HG03097 (cell line): Measurements from ENCODE around the gene UQCR11.

Source experiments
- ATAC-seq: cut with Tn5 transposase; IDR thresholded peaks from one replicate; pipeline ENCODE4 v1.9.1; 2021; ENCODE audit not compliant: unreplicated experiment, low FRiP score

The UQCR11 gene

GRCh38 chr19:1592755-1593500, 12.3 kb downstream of the UQCR11 start, which contains the start of gene MBD3:
Gene MBD3 (minus strand): TSS chr19:1592865. CDS start chr19:1592631, 234 bp downstream.
- ATAC-seq: peak; percentile 76

GRCh38 chr19:1592024-1592754, 13.1 kb downstream of the UQCR11 start:
- ATAC-seq: peak; percentile 49

GRCh38 chr19:1591421-1592023, 13.7 kb downstream of the UQCR11 start:
- no peak for ATAC-seq

DNA sequence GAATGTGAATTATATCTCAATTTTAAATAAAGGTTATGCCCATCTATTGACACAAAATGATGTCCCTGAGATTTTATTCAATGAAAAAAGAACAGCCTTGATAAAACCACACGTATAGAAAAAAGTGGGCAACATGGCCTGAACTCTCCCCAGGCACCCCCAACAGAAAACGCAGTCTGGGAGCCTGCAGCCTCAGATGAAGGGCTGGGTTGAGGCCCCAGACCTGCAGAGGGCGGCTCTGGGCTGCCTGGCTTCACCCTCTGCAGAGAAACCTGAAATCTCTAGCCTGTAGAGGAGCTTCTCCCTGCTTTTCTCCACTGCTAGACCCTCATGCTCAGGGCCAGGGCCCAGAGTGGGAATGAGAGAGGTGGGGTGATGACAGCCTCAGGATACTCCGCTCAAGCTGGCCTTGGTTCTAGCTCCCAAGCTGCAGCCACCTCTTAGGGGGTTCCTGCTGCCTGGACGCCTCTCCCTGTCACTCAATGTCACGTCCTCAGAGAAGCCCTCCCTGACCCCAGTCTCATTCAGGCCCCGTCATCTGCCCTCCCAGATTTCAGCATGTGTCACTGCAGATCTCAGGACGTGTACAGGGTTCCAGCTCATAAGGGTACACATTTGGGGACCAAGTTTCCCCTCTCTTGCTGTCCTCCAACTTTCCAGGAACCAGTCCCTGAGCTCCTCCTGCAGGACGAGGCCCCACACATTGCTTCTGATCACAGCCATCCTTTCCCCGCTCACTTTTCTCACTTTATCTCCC, 14.4 kb downstream of the UQCR11 start:
- no peak for ATAC-seq

GRCh38 chr19:1587872-1588271, 17.4 kb downstream of the UQCR11 start:
- ATAC-seq: no peak

DNA sequence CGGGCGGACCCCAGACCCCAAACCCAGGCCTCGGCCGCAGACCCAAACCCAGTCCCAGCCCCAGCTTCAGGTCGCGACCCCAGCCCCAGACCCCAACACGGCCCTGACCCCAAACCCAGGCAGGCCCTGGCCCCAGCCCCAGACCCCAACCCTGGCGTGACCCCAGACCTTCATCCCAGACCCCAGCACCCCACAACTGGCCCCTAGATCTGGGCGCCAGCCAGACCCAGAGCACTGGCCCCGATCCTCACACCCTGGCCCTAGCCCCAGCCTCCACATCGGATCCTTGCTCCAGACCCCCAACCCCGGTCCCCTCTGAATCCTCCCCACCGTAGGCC, 20.1 kb downstream of the UQCR11 start:
- ATAC-seq: no peak

GRCh38 chr19:1584500-1585242, 20.6 kb downstream of the UQCR11 start:
- no peak for ATAC-seq

DNA sequence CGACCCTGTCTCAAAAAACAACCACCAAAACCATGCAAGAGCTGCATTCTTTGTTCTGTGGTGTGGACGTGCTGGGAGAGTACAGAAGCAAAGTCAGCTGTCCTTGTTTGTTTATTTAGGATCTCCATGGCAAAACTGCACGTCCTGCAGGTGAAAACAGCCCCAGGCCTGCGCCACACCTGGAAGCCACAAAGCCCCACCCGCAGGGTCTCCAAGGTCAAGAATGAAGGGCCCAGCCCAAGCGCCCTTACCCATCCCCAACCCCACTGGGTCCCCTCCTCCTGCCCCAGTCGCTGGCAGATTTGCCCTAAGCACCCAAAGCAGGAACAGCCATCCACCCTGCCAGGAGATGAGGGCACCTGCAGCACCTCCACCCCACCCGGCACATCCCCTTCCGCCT, 23.1 kb downstream of the UQCR11 start:
- ATAC-seq: no peak

GRCh38 chr19:1580957-1581356, 24.3 kb downstream of the UQCR11 start:
- no peak for ATAC-seq

DNA sequence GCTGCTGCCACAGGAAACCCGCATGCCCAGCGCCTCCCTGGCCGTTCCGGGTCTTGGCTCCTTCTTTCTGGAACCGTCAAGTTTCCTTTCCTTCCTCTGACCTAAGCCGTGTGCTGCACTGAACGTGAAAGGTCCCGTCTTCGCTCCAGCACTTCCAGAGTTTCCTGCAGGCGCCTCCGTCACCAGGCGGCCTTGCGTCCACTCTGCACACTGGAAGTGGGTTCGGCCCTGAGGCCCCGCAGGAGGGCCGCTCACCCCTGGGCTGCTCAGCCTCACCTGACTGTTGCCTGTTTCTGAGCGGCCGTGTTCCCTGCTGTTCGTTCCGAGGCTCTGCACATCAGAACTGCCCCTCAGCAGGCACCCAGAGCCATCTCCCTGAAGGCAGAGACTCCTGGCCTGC, 24.9 kb downstream of the UQCR11 start:
- ATAC-seq: no peak

- ATAC-seq: no peak
These were observed 26.0 kb downstream of the UQCR11 start for GRCh38 chr19:1579222-1579621.

- ATAC-seq: no peak
These were observed 27.2 kb downstream of the UQCR11 start for GRCh38 chr19:1577929-1578618.

GRCh38 chr19:1577090-1577928, 28.0 kb downstream of the UQCR11 start:
- ATAC-seq: no peak

DNA sequence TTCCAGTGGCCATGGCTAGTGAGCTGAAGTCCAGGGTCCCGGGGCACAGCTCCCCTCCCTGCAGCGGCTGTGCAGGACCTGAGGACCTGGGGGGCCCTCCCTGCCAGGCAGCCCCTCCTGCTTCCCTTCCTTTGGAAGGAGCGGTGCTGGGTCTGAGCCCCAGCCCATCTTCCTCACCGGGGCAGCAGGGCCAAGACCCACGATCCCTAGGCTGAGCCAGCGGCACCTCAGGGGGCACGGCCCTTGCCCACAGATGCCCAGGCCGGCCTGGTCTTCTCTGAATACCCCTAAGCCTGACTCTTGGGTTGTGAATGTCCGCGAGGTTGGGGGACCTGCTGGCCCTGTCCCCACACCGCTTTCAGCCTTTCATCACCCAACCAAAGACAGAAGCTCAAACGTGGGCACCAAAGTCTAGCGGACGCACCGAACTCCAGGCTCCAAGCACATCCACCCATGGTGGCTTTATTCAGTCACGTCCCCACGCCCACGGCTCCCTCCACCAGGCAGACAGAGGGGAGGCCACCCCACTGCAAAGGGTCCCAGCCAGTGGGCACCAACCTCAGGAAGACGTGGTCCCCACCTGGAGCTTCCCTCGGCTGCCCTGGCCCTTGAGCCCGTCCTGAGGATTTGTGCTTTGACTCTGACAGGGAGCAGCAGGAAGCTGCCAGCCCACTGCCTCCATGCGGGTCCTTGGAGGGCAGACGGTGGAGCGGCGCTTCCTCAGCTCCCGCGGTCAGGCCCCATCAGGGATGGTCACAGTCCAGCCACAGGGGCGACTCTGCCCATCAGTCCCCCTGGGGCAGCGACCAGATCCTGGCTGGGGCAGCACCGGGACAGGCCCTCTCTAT, 28.8 kb downstream of the UQCR11 start:
- ATAC-seq: no peak

GRCh38 chr19:1575323-1576241, 29.7 kb downstream of the UQCR11 start:
- no peak for ATAC-seq

GRCh38 chr19:1574354-1575136, 30.7 kb downstream of the UQCR11 start:
- no peak for ATAC-seq
